ENCODE results near the gene FGD2.
A peak's percentile ranks its signal among the peaks of the same experiment; 100 is the strongest.

GRCh38 chr6:36985808-36986703, 19.4 kb upstream of the FGD2 start, which contains the start of gene MTCH1:
- TF ChIP-seq POLR2A (IDR thresholded peaks at IDR 0.05) (peak; percentile 89), CTCF (IDR thresholded peaks at IDR 0.05) (peak in 1 of 3 experiments; percentile 5)

All from testis (tissue), 2 donors.